HepG2 (cell line): ENCODE measurements around the gene DDRGK1. TPM values are rescaled to one million over a fixed set of nuclear protein-coding genes. Genes with fewer than 3 reads are reported as not detected.

Experiments
- ATAC-seq: fragments of 200-7000 bp; cut with Tn5 transposase; 3 replicates; pipeline ENCODE4 v1.9.1; 2020; ENCODE audit warnings: mild to moderate bottlenecking, moderate library complexity
- BruUV-seq: library from RNA; stranded (reverse); fragments of 400-500 nt; replicated peaks from 2 replicates; lab custom pipeline; 2021; lab: Mats Ljungman, UMichigan
- CTCF ChIA-PET: fragments of 300-600 bp; formaldehyde crosslinking; extraction: SDS; loops from one replicate; lab custom pipeline; 2021; ENCODE audit warnings: low total read pairs, inconsistent platforms, low intra/inter-chr PET ratio; lab: Yijun Ruan, JAX
- POLR2A ChIA-PET: fragments of 350-600 bp; sonication (Branson Sonifier 250); formaldehyde crosslinking; loops from one replicate; lab custom pipeline; 2020; ENCODE audit warnings: antibody characterized with exemption, inconsistent platforms; lab: Yijun Ruan, JAX
- DNase-seq: peaks from one replicate; pipeline ENCODE4 v3.0.0-alpha.2; 2015; ENCODE audit warnings: low spot score
- FAIRE-seq: peaks from 3 replicates; lab custom pipeline; 2011; peaks lifted over from hg19 to GRCh38; lab: Jason Lieb, UNC
- H2AFZ ChIP-seq: one replicate; pipeline ENCODE4 v1.6.1; 2011; ENCODE audit warnings: low read length, inconsistent platforms
- H3K27ac ChIP-seq: fragments of 300-600 bp; 3 replicates; pipeline ENCODE4 v1.8.0; 2011; ENCODE audit warnings: mixed run types, mild to moderate bottlenecking, mixed read lengths, low read length, inconsistent platforms; ENCODE audit not compliant: insufficient read depth; ENCODE audit errors: extremely low read length
- H3K27me3 ChIP-seq, 2 experiments: fragments of 200-600 bp in 1 of 2; 2 replicates in 1 of 2; 3 replicates in 1 of 2; pipeline versions ENCODE4 v1.6.0 to v1.8.0; 2011; ENCODE audit warnings: low read length in 2 of 2, mild to moderate bottlenecking in 2 of 2, moderate library complexity in 2 of 2, inconsistent platforms in 1 of 2; ENCODE audit not compliant: insufficient read depth in 2 of 2, control insufficient read depth in 1 of 2
- H3K36me3 ChIP-seq, 2 experiments: fragments of 200-600 bp in 1 of 2; replicated peaks in 1 of 2; 2 replicates in 1 of 2; 3 replicates in 1 of 2; pipeline versions ENCODE4 v1.5.1 to v1.8.0; 2011; ENCODE audit warnings: low read length in 2 of 2, inconsistent platforms in 1 of 2; ENCODE audit not compliant: insufficient read depth in 2 of 2, control insufficient read depth in 1 of 2
- H3K4me1 ChIP-seq: 2 replicates; pipeline ENCODE4 v1.5.1; 2012; ENCODE audit warnings: low read length, inconsistent platforms; ENCODE audit not compliant: insufficient read depth
- H3K4me2 ChIP-seq: 2 replicates; pipeline ENCODE4 v1.6.0; 2011; ENCODE audit warnings: low read depth, low read length, inconsistent platforms
- H3K4me3 ChIP-seq, 3 experiments: fragments of 200-600 bp in 1 of 3; sonication (generic), shearing (Covaris generic) in 1 of 3; replicated peaks in 1 of 3; 2 replicates each; pipeline ENCODE4 v1.5.1; 2011 to 2016; ENCODE audit warnings: low read length in 3 of 3, inconsistent platforms in 2 of 3, low read depth in 2 of 3, mild to moderate bottlenecking in 2 of 3, control low read depth in 1 of 3, mixed read lengths in 1 of 3; ENCODE audit not compliant: insufficient read depth in 1 of 3
- H3K79me2 ChIP-seq: one replicate; pipeline ENCODE4 v1.6.1; 2011; ENCODE audit warnings: low read length, inconsistent platforms; ENCODE audit not compliant: insufficient read depth
- H3K9ac ChIP-seq: 2 replicates; pipeline ENCODE4 v1.6.0; 2011; ENCODE audit warnings: mild to moderate bottlenecking, low read depth, low read length, inconsistent platforms; ENCODE audit not compliant: insufficient read depth
- H3K9me3 ChIP-seq: 2 replicates; pipeline ENCODE4 v1.5.1; 2012; ENCODE audit warnings: mild to moderate bottlenecking, low read length
- H4K20me1 ChIP-seq: 2 replicates; pipeline ENCODE4 v1.6.0; 2011; ENCODE audit warnings: inconsistent platforms, mild to moderate bottlenecking, low read length, moderate library complexity; ENCODE audit not compliant: insufficient read depth
- HNRNPH1 ChIP-seq: fragments of 200-400 bp; formaldehyde crosslinking; optimal IDR thresholded peaks from 2 replicates; pipeline ENCODE3; 2017; ENCODE audit warnings: mild to moderate bottlenecking, low read depth, low read length
- LCORL ChIP-seq, 2 experiments: fragments of 450-650 bp in 1 of 2; sonication (generic) in 1 of 2; formaldehyde crosslinking in 1 of 2; IDR thresholded peaks; 2 replicates each; pipeline versions ENCODE4 v1.5.0 to v1.6.1; 2017 to 2020; ENCODE audit warnings: antibody characterized with exemption in 1 of 2, missing genetic modification reagents in 1 of 2
- RFX1 ChIP-seq: fragments of 450-650 bp; IDR thresholded peaks from 2 replicates; pipeline ENCODE4 v1.6.1; 2017
- ZBTB26 ChIP-seq: IDR thresholded peaks from 2 replicates; pipeline ENCODE4 v1.6.1; 2016; ENCODE audit warnings: missing compliant biosample characterization, missing genetic modification reagents, borderline replicate concordance
- ZC3H4 ChIP-seq: sonication (generic); formaldehyde crosslinking; IDR thresholded peaks from 2 replicates; pipeline ENCODE4 v1.4.0; 2020; ENCODE audit warnings: missing genetic modification reagents, borderline replicate concordance
- ZMYM4 ChIP-seq: sonication (generic); formaldehyde crosslinking; IDR thresholded peaks from 2 replicates; pipeline ENCODE4 v1.8.1; 2023; ENCODE audit warnings: mild to moderate bottlenecking, missing genetic modification reagents
- ZNF263 ChIP-seq: sonication (generic); formaldehyde crosslinking; IDR thresholded peaks from 2 replicates; pipeline ENCODE4 v1.4.0; 2020; ENCODE audit warnings: missing genetic modification reagents
- ZNF34 ChIP-seq: sonication (generic); formaldehyde crosslinking; IDR thresholded peaks from 2 replicates; pipeline ENCODE4 v1.4.0; 2020; ENCODE audit warnings: mild to moderate bottlenecking, missing genetic modification reagents, borderline replicate concordance
- ZNF780A ChIP-seq: sonication (generic); formaldehyde crosslinking; IDR thresholded peaks from 2 replicates; pipeline ENCODE4 v1.8.0; 2022; ENCODE audit warnings: mild to moderate bottlenecking, missing genetic modification reagents, moderate library complexity
- WGBS: methylation state at CpG from one replicate; pipeline ENCODE4 v1.1.6; 2017; ENCODE audit warnings: low lambda C conversion rate; 5-methylcytosine and 5-hydroxymethylcytosine counted together
- in situ Hi-C: cut with HindIII; loops from 2 replicates; pipeline ENCODE4 v1.10.0; 2017; ENCODE audit warnings: low pct_unique_long_range_greater_than_20kb; ENCODE audit not compliant: extremely low pct_ligation_motif_present
- intact Hi-C: fragments of 100-400 bp; cut with micrococcal nuclease; formaldehyde crosslinking; loops from one replicate; pipeline ENCODE4 v1.10.0; 2022; ENCODE audit not compliant: unreplicated experiment
- polyA plus RNA-seq, 8 experiments: library from polyadenylated mRNA; depleted of rRNA in 3 of 8; stranded (reverse) in 7 of 8; unstranded in 1 of 8; fragments of >200 nt; fragmentation: Illumina TruSeq in 4 of 8; extraction: Trizol in 4 of 8; gene quantifications; 2 replicates each; pipeline versions ENCODE4 v1.2.1 to v1.2.3, GENCODE V29; 2011 to 2016; ENCODE audit warnings: low read depth in 4 of 8, missing spikeins in 1 of 8, mixed read lengths in 1 of 8; ENCODE audit not compliant: insufficient read depth in 1 of 8
- total RNA-seq, 5 experiments: library from RNA; depleted of rRNA; stranded (reverse); fragments of >200 nt; fragmentation: Illumina TruSeq; extraction: Trizol; gene quantifications; 2 replicates each; pipeline ENCODE4 v1.2.3, GENCODE V29; 2016; ENCODE audit warnings: low read depth in 1 of 5

Gene DDRGK1
- total and polyA plus RNA-seq, 2 of the 13 experiments (the other 11 are each of a cell fraction or from before 2014, with no cell fraction given) = 96.7 to 149 TPM

GRCh38 chr20:3181270-3181669, 23.2 kb downstream of the DDRGK1 start (continued):
- TF ChIP-seq ZBTB26 (CRISPR knock-in tag) (no peak), RFX1 (no peak), ZNF780A (no peak), ZC3H4 (no peak), HNRNPH1 (no peak)

GRCh38 chr20:3180319-3180718, 24.2 kb downstream of the DDRGK1 start:
- Histone ChIP-seq H3K27ac (no peak overlapping the region), H3K27me3 (no peaks in the 10 kb centered on the region), H3K4me2 (no peak overlapping the region), H3K36me3 (no peaks in the 10 kb centered on the region; a peak in 2 of 5 replicates), H3K9ac (no peak overlapping the region), H3K9me3 (no peaks in the 10 kb centered on the region), H3K4me3 (no peak overlapping the region), H3K4me1 (peaks cover 10% of the 10 kb centered on the region), H2AFZ (no peak overlapping the region), H3K79me2 (peaks cover 2% of the 10 kb centered on the region), H4K20me1 (no peaks in the 10 kb centered on the region)
- ChIA-PET POLR2A (no interaction called here), CTCF (no interaction called here)
- in situ Hi-C loops (no loop called here), intact Hi-C loops (no loop called here)
- no peak for ATAC-seq
- no TSS peak for BruUV-seq
- FAIRE-seq = no peak
- DNase-seq = no peak
- WGBS = 85% methylated on average over 4 of the region's 4 CpGs
- TF ChIP-seq ZNF34 (no peak), LCORL (IDR thresholded peaks at IDR 0.05) (0 out of 2 replicates have a peak, but pooled peaks have one; percentile 29), LCORL (CRISPR knock-in tag; IDR thresholded peaks at IDR 0.05) (no peak), ZMYM4 (CRISPR knock-in tag) (no peak), ZNF263 (CRISPR knock-in tag) (peak; percentile 94)
